Activated effector memory CD4-positive, alpha-beta T cell treated with anti-CD3 and anti-CD28 coated beads, Interleukin-2, amount 50 U/mL, for 16 hours (primary cell): ENCODE data around the gene SLC7A7.
"Not testable (repeated sequence)": the region's sequence is repeated elsewhere in the genome, so short reads cannot be mapped to it uniquely, and the experiment has no call there.

ENCODE experiments used
- DNase-seq: peaks from one replicate; pipeline ENCODE4 v3.0.0-alpha.2; 2020

The SLC7A7 gene

DNA sequence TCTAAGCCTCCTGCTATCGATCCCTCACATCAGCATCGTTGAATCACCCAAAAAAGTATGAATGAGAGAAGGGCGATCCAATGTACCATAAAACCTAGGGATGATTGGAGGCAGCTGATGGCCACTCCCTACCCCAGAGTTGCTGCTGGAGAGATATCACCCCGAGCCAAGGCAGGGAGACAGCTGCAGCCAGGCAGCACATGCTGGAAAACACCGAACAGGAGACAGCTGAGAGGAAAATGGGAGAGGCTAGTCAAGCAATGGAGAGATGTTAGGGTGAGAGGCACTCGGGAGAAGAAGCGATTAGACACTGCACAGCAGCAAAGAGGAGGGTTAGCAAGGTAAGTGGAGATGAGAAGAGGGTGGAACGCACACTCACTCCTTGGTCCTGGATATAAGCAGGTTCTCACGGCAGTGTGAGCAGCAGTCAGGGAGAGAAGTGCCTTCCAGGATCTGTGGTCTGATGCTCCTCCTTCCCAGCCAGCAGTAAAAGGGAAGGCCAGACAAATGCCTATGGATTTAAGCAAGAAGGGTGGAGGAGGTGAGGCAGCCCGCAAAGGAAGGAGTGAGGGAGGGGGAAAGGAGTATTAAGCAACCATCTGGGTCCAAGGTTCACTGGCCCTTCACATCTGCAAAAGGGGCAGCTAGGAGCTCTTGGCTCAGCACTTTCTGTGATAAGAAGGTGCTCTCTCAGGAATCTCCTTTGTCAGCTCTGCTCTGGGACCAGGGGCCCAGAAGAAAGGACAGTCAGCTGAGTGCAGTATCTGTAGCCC, at the start of gene SLC7A7:
Gene SLC7A7 (minus strand): TSS at position 495 of the 773 bp plus-strand sequence. CDS start 2,037 bp downstream, outside the sequence.
- no peak for DNase-seq

DNA sequence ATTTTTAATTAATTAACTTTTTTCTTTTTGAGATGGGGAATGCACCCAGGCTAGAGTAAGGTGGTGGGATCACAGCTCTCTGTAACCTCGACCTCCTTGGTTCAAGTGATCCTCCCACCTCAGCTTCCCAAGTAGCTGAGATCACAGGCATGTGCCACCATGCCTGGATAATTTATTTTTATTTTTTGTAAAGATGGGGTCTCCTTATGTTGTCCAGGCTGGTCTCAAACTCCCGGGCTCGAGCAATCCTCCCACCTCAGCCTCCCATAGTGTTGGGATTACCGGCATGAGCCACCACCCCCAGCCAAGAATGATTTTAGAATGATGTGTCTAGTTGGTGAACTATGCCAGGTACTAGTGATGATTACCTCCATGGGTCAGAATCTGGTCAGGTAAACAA, 49.7 kb upstream of the SLC7A7 start:
- DNase-seq = no peak

- no peak for DNase-seq
Measured at GRCh38 chr14:22861651-22862050, 46.4 kb upstream of the SLC7A7 start.

DNA sequence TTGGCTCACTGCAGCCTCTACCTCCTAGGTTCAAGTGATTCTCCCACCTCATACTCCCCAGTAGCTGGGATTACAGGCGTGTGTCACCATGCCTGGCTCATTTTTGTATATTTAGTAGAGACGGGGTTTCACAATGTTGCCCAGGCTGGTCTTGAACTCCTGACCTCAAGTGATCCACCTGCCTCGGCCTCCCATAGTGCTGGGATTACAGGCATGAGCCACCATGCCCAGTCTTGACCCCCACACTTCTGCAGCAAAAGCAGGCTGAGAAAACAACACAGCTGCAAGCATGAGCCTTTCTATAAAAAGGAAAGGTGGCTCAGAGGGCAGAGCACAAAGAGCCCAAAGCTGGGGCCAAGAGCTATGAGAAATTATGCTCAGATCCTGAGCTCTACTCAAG, 45.1 kb upstream of the SLC7A7 start:
- DNase-seq = not testable (repeated sequence)

DNA sequence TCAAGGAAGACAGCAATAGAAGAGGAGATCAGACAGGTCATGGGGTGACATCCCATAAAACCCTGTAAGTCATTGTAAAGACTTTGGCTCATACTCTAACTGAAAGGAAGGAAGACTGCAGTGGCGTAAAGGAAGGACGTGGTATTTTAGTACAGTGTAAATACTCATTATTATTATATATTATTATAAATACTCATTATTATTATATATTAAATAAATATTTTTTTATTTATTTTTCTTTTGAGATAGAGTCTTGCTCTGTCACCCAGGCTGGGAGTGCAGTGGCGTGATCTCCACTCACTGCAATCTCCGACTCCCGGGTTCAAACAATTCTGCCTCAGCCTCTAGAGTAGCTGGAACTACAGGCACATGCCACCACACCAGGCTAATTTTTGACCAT, 41.2 kb upstream of the SLC7A7 start:
- DNase-seq = no peak

GRCh38 chr14:22854963-22855724, 39.9 kb upstream of the SLC7A7 start:
- no peak for DNase-seq

GRCh38 chr14:22854296-22854695, 39.1 kb upstream of the SLC7A7 start:
- DNase-seq = not testable (repeated sequence)

DNA sequence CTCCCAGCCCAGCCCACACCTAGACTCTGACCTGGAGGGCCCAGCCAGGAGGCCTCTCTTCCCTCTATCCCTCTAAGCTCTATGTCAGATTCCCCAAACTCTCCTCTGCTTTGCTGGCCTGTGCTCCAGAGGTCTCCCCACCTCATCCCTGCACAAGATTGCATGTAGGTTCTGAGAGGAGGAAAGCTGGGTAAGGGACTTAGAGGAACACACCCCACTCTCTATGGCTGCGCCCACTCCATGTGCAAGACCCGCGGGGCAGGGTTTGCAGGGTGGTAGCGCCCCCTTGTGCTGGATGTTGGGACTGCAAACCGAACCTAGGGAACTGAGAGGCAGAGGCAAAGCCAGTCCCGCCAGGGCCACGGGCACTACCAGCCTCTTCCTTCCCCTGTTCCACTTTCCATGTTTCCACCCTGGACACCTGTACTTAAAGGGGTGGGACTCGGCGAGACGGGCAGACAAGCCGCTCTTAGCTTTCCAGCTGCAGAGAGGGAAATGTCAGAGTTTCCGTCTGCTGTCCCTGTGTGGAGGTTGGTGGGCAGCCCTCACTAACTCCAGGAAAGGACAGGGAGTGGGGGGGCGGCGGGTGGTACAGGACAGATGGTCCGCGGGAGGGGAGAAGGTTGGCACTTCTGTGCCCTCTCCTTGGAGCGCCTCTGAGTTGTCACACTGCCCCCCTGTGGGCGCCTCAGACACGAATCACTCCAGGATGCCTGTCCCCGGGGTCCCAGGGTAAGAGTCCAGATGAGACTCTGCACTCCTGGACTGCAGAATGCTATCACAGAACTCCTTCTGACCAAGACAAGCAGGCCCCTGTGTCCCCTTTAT, 37.9 kb upstream of the SLC7A7 start:
- peak; percentile 97 for DNase-seq

DNA sequence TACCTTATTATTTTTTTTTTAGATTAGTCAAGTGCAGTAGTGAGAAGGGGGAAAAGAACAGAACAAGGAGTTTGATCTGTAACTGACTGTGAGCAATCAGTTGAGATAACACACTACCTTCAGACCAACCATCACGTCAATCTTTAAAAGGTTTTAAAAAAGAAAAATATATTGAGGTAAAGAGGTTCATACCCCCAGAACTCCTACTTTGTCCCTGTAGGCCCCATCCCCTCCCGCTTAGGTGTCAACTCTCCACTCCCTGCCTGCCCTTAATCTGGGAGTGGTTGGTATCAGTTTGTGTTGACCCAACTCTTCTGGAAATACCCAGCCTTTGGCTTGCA, 37.3 kb upstream of the SLC7A7 start:
- no peak for DNase-seq

DNA sequence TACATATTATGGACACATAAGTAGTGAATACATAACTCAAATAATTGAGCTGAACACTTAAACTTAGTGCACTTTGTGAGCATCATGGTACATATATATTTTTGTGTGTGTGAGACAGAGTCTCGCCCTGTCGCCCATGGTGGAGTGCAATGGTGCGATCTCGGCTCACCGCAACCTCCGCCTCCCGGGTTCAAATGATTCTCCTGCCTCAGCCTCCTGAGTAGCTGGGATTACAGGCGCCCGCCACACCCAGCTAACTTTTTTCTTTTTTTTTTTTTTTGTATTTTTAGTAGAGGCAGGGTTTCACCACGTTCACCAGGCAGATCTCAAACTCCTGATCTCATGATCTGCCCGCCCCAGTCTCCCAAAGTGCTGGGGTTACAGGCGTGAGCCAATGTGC, 36.9 kb upstream of the SLC7A7 start:
- DNase-seq = not testable (repeated sequence)

DNA sequence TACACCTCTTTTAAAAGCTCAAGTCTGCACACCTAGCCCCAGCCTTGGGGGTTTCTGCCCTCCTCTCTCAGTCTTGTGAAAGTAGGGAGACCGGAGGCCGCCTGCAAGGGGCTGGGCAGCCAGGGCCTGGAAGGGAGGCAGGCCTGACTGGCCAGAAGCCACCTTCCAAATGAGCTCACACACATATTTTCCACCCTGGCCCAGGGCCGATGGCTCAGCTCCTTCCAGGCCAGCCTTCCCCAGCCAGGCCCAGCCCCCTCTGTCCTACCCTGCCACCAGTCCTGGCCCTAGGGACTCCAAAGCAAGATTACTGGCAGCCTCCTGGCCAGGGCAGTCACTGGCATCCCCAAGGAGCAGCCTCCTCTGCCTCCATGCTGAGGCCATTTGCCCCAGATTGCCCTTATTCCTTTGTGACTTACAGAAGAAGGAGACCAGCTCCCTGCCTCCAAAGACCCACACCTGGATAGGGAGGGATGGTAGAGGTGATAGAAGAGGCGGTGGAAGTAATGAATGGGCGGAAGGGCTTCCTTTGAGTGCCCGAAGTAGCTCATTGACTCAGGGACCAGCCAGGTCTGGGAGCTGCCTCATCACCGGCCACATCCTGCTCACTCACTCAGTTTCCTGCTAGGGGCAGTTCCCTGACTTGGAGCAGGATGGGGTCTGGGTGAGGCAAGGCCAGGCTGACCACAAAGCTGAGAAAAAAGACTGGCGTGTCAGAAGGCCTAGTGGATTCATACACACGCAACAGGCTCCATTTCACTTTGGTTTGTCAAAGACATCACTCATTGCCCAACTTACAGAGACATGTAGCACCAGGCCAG, 35.9 kb upstream of the SLC7A7 start:
- DNase-seq = no peak

GRCh38 chr14:22849212-22849819, 34.1 kb upstream of the SLC7A7 start:
- no peak for DNase-seq

DNA sequence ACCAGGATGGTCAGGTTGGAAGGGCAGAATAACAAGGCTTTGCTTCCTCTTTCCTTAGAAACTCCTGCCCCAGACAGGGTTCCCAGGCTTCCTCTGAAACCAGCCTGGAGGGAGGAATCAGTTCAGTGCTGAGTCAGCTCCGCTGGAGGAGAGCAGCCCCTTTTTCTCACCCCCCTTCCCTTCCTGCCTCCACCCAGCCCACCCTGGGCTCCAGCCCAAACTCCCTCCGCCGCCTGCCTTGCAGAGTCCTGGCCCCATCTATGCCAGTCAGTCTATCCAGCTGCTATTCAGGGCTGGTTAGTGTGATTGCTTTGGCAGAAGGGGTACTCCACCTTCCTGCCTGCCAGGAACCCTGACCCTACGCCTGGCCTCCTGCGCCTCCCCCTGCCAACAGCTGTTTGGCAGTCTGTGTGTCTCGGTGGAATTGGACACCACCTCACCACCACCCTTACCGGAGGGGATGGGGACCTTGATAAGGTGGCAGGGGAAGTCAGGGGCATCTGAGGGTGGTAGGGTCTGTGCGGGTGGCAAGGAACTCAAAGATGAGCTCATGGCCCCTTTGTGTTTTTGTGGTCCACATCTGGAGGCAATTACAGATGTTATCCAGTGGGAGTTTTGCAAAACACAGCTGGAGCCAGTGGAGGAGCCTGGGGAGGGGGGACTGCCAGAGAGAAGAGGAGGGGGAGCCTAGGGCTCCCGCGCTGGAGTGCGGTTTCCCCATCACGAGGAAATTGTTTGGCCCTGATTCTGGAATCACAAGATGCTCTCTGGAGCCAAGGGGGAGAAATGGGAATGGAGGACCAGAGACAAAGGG, 33.3 kb upstream of the SLC7A7 start:
- no peak for DNase-seq

- no peak for DNase-seq
Measured at GRCh38 chr14:22847661-22848341, 32.6 kb upstream of the SLC7A7 start.

GRCh38 chr14:22846811-22847307, 31.6 kb upstream of the SLC7A7 start:
- no peak for DNase-seq

DNA sequence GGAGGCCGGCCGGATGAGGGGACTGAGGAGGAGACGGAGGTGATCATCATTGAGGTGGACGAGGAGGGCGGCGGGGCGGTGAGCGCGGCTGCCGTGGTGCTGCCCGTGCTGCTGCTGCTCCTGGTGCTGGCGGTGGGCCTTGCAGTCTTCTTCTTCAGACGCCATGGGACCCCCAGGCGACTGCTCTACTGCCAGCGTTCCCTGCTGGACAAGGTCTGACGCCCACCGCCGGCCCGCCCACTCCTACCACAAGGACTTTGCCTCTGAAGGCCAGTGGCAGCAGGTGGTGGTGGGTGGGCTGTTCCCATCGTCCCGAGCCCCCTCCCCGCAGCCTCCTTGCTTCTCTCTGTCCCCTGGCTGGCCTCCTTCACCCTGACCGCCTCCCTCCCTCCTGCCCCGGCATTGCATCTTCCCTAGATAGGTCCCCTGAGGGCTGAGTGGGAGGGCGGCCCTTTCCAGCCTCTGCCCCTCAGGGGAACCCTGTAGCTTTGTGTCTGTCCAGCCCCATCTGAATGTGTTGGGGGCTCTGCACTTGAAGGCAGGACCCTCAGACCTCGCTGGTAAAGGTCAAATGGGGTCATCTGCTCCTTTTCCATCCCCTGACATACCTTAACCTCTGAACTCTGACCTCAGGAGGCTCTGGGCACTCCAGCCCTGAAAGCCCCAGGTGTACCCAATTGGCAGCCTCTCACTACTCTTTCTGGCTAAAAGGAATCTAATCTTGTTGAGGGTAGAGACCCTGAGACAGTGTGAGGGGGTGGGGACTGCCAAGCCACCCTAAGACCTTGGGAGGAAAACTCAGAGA, 30.8 kb upstream of the SLC7A7 start:
- DNase-seq = no peak

DNA sequence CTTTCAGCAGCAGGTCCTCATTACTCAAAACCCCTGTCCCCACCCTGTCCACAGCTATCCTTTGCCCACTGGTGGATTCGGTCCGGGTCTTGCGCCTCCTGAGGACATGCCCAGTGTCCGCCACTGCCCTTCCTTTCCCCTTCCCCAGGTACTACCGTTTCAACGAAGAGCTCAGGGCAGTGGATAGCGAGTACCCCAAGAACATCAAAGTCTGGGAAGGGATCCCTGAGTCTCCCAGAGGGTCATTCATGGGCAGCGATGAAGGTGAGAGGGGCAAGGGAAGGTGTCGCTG, 29.8 kb upstream of the SLC7A7 start:
- no peak for DNase-seq

DNA sequence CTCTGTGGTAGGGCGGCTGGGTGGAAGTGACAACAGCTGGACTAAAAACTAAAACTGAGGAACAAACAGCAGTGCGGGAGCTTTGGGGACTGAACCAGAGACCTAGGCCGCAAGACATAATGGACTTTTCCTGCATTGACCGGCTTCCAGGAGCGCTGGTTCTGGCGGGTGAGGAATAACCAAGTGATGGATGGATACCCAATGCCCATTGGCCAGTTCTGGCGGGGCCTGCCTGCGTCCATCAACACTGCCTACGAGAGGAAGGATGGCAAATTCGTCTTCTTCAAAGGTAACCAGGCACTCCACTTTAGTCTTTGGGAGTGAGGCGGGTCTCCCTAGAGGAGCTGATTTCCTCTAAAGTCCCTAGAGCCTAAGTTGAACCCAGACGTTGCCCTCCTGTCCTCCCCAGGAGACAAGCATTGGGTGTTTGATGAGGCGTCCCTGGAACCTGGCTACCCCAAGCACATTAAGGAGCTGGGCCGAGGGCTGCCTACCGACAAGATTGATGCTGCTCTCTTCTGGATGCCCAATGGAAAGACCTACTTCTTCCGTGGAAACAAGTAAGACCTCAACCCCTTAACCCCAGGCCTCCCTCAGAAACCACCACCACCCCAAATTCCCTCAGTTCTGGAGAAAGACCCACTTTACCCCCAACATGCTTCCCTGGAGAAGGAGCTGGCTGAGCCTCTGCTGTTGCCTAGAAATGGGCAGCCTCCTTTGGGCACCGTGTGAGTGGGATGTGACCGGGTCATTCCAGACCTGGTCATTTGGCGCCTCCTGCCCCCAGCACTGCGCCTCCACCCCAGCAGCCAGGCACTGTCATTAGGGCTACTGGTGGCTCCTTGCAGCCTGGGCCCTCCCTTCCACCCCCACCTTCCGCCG, 29.2 kb upstream of the SLC7A7 start:
- DNase-seq = no peak
